Renal cortical epithelial cell (primary cell): Measurements from ENCODE around the gene KAT2B. TPM values are rescaled to one million over a fixed set of nuclear protein-coding genes. Genes with fewer than 3 reads are reported as not detected.
"Not testable (repeated sequence)": the region's sequence is repeated elsewhere in the genome, so short reads cannot be mapped to it uniquely, and the experiment has no call there.

ENCODE experiments used
- DNase-seq: peaks from one replicate; pipeline ENCODE4 v3.0.0-alpha.2; 2011; ENCODE audit warnings: low read depth
- total RNA-seq: library from RNA; depleted of rRNA; stranded (reverse); fragments of >200 nt; gene quantifications from 2 replicates; pipeline ENCODE4 v1.2.3, GENCODE V29; 2014

KAT2B gene
- 6.6 and 13.6 TPM in 2 replicates for total RNA-seq

GRCh38 chr3:20039765-20040547 is at the start of gene KAT2B:
Gene KAT2B (plus strand): TSS chr3:20040446. CDS start chr3:20040478, 32 bp downstream.
- DNase-seq, result no peak

GRCh38 chr3:19994796-19995195 is 45.5 kb upstream of the KAT2B start:
- DNase-seq, result peak; percentile 72

GRCh38 chr3:19997502-19997901 is 42.7 kb upstream of the KAT2B start:
- no peak for DNase-seq

- DNase-seq, result no peak
These were observed 38.3 kb upstream of the KAT2B start for GRCh38 chr3:20001932-20002331.

GRCh38 chr3:20007960-20008359 is 32.3 kb upstream of the KAT2B start:
- no peak for DNase-seq

GRCh38 chr3:20008646-20009045 is 31.6 kb upstream of the KAT2B start:
- no peak for DNase-seq

- no peak for DNase-seq
These were observed 28.1 kb upstream of the KAT2B start, which contains the start of gene PP2D1 for GRCh38 chr3:20012164-20012563. Gene PP2D1 (minus strand): TSS chr3:20012264. CDS start chr3:20012072, 192 bp downstream.

- DNase-seq, result no peak
These were observed 26.9 kb upstream of the KAT2B start for GRCh38 chr3:20013396-20013795.

GRCh38 chr3:20015525-20015924 is 24.7 kb upstream of the KAT2B start:
- no peak for DNase-seq

GRCh38 chr3:20016076-20016475 is 24.2 kb upstream of the KAT2B start:
- not testable (repeated sequence) for DNase-seq

- DNase-seq, result no peak
These were observed 17.2 kb upstream of the KAT2B start for GRCh38 chr3:20022954-20023622.

GRCh38 chr3:20023623-20024405 is 16.4 kb upstream of the KAT2B start:
- DNase-seq, result no peak

- no peak for DNase-seq
These were observed 13.1 kb upstream of the KAT2B start for GRCh38 chr3:20027136-20027535.

GRCh38 chr3:20028905-20029331 is 11.3 kb upstream of the KAT2B start:
- no peak for DNase-seq

- not testable (repeated sequence) for DNase-seq
These were observed 8.3 kb upstream of the KAT2B start for GRCh38 chr3:20031939-20032338.

GRCh38 chr3:20035019-20035418 is 5.2 kb upstream of the KAT2B start:
- no peak for DNase-seq

GRCh38 chr3:20037255-20037996 is 2.8 kb upstream of the KAT2B start:
- no peak for DNase-seq

- no peak for DNase-seq
These were observed 1.4 kb upstream of the KAT2B start for GRCh38 chr3:20038699-20039465.

GRCh38 chr3:20039466-20039764 is 831 bp upstream of the KAT2B start:
- DNase-seq, result no peak

GRCh38 chr3:20040548-20041196 is 426 bp downstream of the KAT2B start:
- peak; percentile 48 for DNase-seq
